Heart right ventricle (tissue), 16 donors: ENCODE measurements around the gene LEO1. TPM values are rescaled to one million over a fixed set of nuclear protein-coding genes. Genes with fewer than 3 reads are reported as not detected.

Experiments used
- ATAC-seq, 8 donors: fragments of 200-7000 bp; cut with Tn5 transposase; one replicate each; pipeline ENCODE4 v1.9.1; 2020; ENCODE audit warnings: mild to moderate bottlenecking in 8 of 8, moderate library complexity in 8 of 8, moderate number of reproducible peaks in 1 of 8
- DNase-seq, 2 donors: peaks; one replicate each; pipeline ENCODE4 v3.0.0-alpha.2; 2020
- H3K27ac ChIP-seq, 10 donors: fragments of 200-600 bp; sonication (generic) in 2 of 10; one replicate each; pipeline versions ENCODE4 v1.5.0 to v1.8.0; 2020 to 2022; ENCODE audit warnings: mild to moderate bottlenecking in 3 of 10
- H3K27me3 ChIP-seq, 7 donors: fragments of 200-600 bp; one replicate each; pipeline ENCODE4 v1.8.0; 2021 to 2022; ENCODE audit warnings: mild to moderate bottlenecking in 2 of 7
- H3K36me3 ChIP-seq, 9 donors: fragments of 200-600 bp; sonication (generic) in 1 of 9; one replicate each; pipeline versions ENCODE4 v1.5.0 to v1.8.0; 2020 to 2022; ENCODE audit warnings: mild to moderate bottlenecking in 2 of 9
- H3K4me1 ChIP-seq, 9 donors: fragments of 200-600 bp; sonication (generic) in 1 of 9; one replicate each; pipeline versions ENCODE4 v1.5.0 to v1.8.0; 2020 to 2022; ENCODE audit warnings: mild to moderate bottlenecking in 4 of 9
- H3K4me3 ChIP-seq, 10 donors: fragments of 200-600 bp; sonication (generic) in 2 of 10; one replicate each; pipeline versions ENCODE4 v1.5.0 to v1.8.0; 2020 to 2022; ENCODE audit warnings: mild to moderate bottlenecking in 7 of 10, moderate library complexity in 2 of 10
- H3K9me3 ChIP-seq, 11 donors: fragments of 200-600 bp in 10 of 11; sonication (generic) in 2 of 11; one replicate each; pipeline versions ENCODE4 v1.5.0 to v1.8.0; 2013 to 2022; ENCODE audit warnings: mild to moderate bottlenecking in 2 of 11, control low read depth in 1 of 11, moderate library complexity in 1 of 11
- CTCF ChIP-seq, 9 donors: fragments of 200-600 bp; sonication (generic) in 2 of 9; IDR thresholded peaks; one replicate each; pipeline versions ENCODE4 v1.5.0 to v1.8.0; 2021 to 2022; ENCODE audit warnings: antibody characterized with exemption in 9 of 9, mild to moderate bottlenecking in 5 of 9, moderate library complexity in 1 of 9
- WGBS, 2 donors: extraction: QIAGEN DNeasy Blood & Tissue Kit; methylation state at CpG; one replicate each; pipeline ENCODE4 v1.1.7; 2013; ENCODE audit warnings: inconsistent platforms in 1 of 2; 5-methylcytosine and 5-hydroxymethylcytosine counted together
- intact Hi-C, 10 donors: fragments of 100-400 bp; cut with DNase I; formaldehyde crosslinking; loops; one replicate each; pipeline versions ENCODE4 v1.11.1 to v1.14.2; 2022
- polyA plus RNA-seq, 2 donors: library from polyadenylated mRNA; stranded (reverse); fragments of 200-250 nt; gene quantifications; one replicate each; pipeline ENCODE4 v1.2.3, GENCODE V29; 2013
- total RNA-seq, 10 donors: library from RNA; stranded (reverse); fragmentation: NEBNext Ultra II Directional in 3 of 10; extraction: Animal tissue kit (Norgen Biotek cat#: 25700) in 3 of 10; gene quantifications; one replicate each; pipeline versions ENCODE4 v1.2.1 to v1.2.4, GENCODE V29; 2021 to 2023
- donor health status: Arrhythmogenic right ventricular cardiomyopathy.
- donor health status: ischemic (EF 13 %, LVEDD 7.1; RV severe dilation, severe dysfunction).
- donor health status: healthy with polysubstance abuse.
- donor health status: DM: no; HTN: yes; CAD: no.
- donor health status: DM: no; HTN: no; CAD: no.
- donor health status: ischemic (EF 25% LVEDD 6.9; RV normal size, moderate dysfunction).
- donor health status: ischemic (EF 25% LVEDD 5.7; RV mildly dilated, moderate dysfunction).
- donor health status: healthy.
- donor health status: DM: yes; HTN: yes; CAD: no.
- donor health status: Ischemic cardiomyopathy.
- donor health status: ischemic (EF 35%, LVEDD 5.7; RV mildly dilated, moderate dysfunction).
- donor health status: nonischemic (EF 11% LVEDD 7.7; RV severe dilation, severe dysfunction).
- donor health status: DM: yes; HTN: yes; CAD: no.
- donor health status: PGD.
- donor health status: ischemic (EF 29% LVEDD 5.4; RV normal size, mild dysfunction).
- donor health status: nonischemic (EF 23%, LVEDD 6.1; RV moderate dilation, normal function).

The LEO1 gene
- total and polyA plus RNA-seq, 12 donors = 6.6 to 9.1 (median 8.2) TPM

GRCh38 chr15:51931638-51932037 lies 39.9 kb downstream of the LEO1 start:
- H3K4me1 ChIP-seq = peaks cover 0 to 3% (median 0%) of the 10 kb centered on the region in 9 donors
- H3K36me3 ChIP-seq = peaks cover 0 to 88% (median 0%) of the 10 kb centered on the region in 9 donors
- DNase-seq (no peak), ATAC-seq (no peak)
- H3K27ac ChIP-seq = no peak overlapping the region
- intact Hi-C loops = no loop called here
- 96 to 98% methylated on average over 4 of the region's 4 CpGs for WGBS, 2 donors
- H3K4me3 ChIP-seq = no peak overlapping the region
- no peaks in the 10 kb centered on the region for H3K27me3 ChIP-seq
- no peaks in the 10 kb centered on the region for H3K9me3 ChIP-seq
- TF ChIP-seq CTCF (IDR thresholded peaks at IDR 0.05) = no peak

- H3K27me3 ChIP-seq = no peaks in the 10 kb centered on the region
- peaks cover 0 to 3% (median 0%) of the 10 kb centered on the region in 9 donors for H3K4me1 ChIP-seq
- DNase-seq = no peak
- no peak overlapping the region for H3K27ac ChIP-seq
- no peak overlapping the region for H3K4me3 ChIP-seq
- no peak for ATAC-seq
- H3K9me3 ChIP-seq = no peaks in the 10 kb centered on the region
- peaks cover 0 to 88% (median 0%) of the 10 kb centered on the region in 9 donors for H3K36me3 ChIP-seq
- intact Hi-C loops = no loop called here
- WGBS, 2 donors = 93 to 98% methylated on average over 3 of the region's 3 CpGs
- TF ChIP-seq CTCF (IDR thresholded peaks at IDR 0.05) = no peak
Measured at GRCh38 chr15:51931016-51931415, 40.6 kb downstream of the LEO1 start.

GRCh38 chr15:51926809-51927208 lies 44.8 kb downstream of the LEO1 start:
- intact Hi-C loops = no loop called here
- 95 to 98% methylated on average over 3 of the region's 3 CpGs for WGBS, 2 donors
- ATAC-seq (no peak), DNase-seq (no peak)
- no peak for TF ChIP-seq CTCF (IDR thresholded peaks at IDR 0.05)
- Histone ChIP-seq H3K4me1 (peaks cover 0 to 17% (median 0%) of the 10 kb centered on the region in 9 donors), H3K27me3 (no peaks in the 10 kb centered on the region), H3K36me3 (peaks cover 0 to 95% (median 9%) of the 10 kb centered on the region in 9 donors), H3K4me3 (no peak overlapping the region), H3K27ac (no peak overlapping the region), H3K9me3 (no peaks in the 10 kb centered on the region)

- no peak for TF ChIP-seq CTCF (IDR thresholded peaks at IDR 0.05)
- intact Hi-C loops = no loop called here
- Histone ChIP-seq H3K27ac (peak overlapping the region in 9 of 10 donors; percentile 9 to 86 (median 73)), H3K4me1 (peaks cover 0 to 17% (median 0%) of the 10 kb centered on the region in 9 donors), H3K9me3 (no peaks in the 10 kb centered on the region), H3K27me3 (no peaks in the 10 kb centered on the region), H3K4me3 (peak overlapping the region in 6 of 10 donors; percentile 10 to 36 (median 26)), H3K36me3 (peaks cover 0 to 93% (median 9%) of the 10 kb centered on the region in 9 donors)
- WGBS, 2 donors = 42 to 61% methylated on average over 11 of the region's 11 CpGs
- ATAC-seq = peak; percentile 73 to 96 (median 92)
- peak in 1 of 2 donors; percentile 32 for DNase-seq
Measured at GRCh38 chr15:51924156-51925068, 47.2 kb downstream of the LEO1 start.
